CD4-positive, alpha-beta T cell (primary cell): ENCODE results near the gene DIS3L2. TPM values are rescaled to one million over a fixed set of nuclear protein-coding genes. Genes with fewer than 3 reads are reported as not detected.

Experiments used
- ATAC-seq: fragments of 200-7000 bp; cut with Tn5 transposase; one replicate; pipeline ENCODE4 v1.10.0; 2022; ENCODE audit warnings: mild to moderate bottlenecking; ENCODE audit not compliant: poor library complexity
- CTCF ChIA-PET: fragments of 350-600 bp; sonication (Branson Sonifier 250); formaldehyde crosslinking; loops from one replicate; lab custom pipeline; 2021; ENCODE audit warnings: antibody characterized with exemption, inconsistent platforms; lab: Charles Lee
- POLR2A ChIA-PET: fragments of 350-600 bp; sonication (Branson Sonifier 250); formaldehyde crosslinking; loops from one replicate; lab custom pipeline; 2021; ENCODE audit warnings: antibody characterized with exemption, inconsistent platforms; lab: Charles Lee
- DNase-seq, 14 experiments: peaks; one replicate each; pipeline ENCODE4 v3.0.0-alpha.2; 2013 to 2020; ENCODE audit warnings: mixed read lengths in 2 of 14
- H3K27ac ChIP-seq, 2 donors: one replicate each; pipeline versions ENCODE4 v1.5.1 to v1.7.0; 2013; ENCODE audit warnings: low read length in 2 of 2, low read depth in 1 of 2, mild to moderate bottlenecking in 1 of 2
- H3K27me3 ChIP-seq, 2 experiments: 1 replicate in 1 of 2; 2 replicates in 1 of 2; pipeline versions ENCODE4 v1.6.1 to v1.7.0; 2013; ENCODE audit warnings: low read length in 2 of 2, control low read depth in 1 of 2, mild to moderate bottlenecking in 1 of 2, moderate library complexity in 1 of 2; ENCODE audit not compliant: insufficient read depth in 2 of 2, control insufficient read depth in 1 of 2
- H3K36me3 ChIP-seq: one replicate; pipeline ENCODE4 v1.6.1; 2013; ENCODE audit warnings: low read length, control low read depth; ENCODE audit not compliant: insufficient read depth
- H3K4me1 ChIP-seq: one replicate; pipeline ENCODE4 v1.6.1; 2013; ENCODE audit warnings: low read length, control low read depth; ENCODE audit not compliant: insufficient read depth
- H3K4me3 ChIP-seq: one replicate; pipeline ENCODE4 v1.5.1; 2013; ENCODE audit warnings: mild to moderate bottlenecking, low read length, moderate library complexity
- H3K9me3 ChIP-seq, 2 experiments: 1 replicate in 1 of 2; 2 replicates in 1 of 2; pipeline versions ENCODE4 v1.6.1 to v1.7.0; 2013; ENCODE audit warnings: low read length in 2 of 2, mild to moderate bottlenecking in 2 of 2, control low read depth in 1 of 2, moderate library complexity in 1 of 2; ENCODE audit not compliant: control insufficient read depth in 1 of 2, insufficient read depth in 1 of 2
- H3K27ac Mint-ChIP-seq: one replicate; pipeline ENCODE4 v1.8.0; 2020; ENCODE audit warnings: mixed read lengths
- H3K27me3 Mint-ChIP-seq: one replicate; pipeline ENCODE4 v1.8.0; 2021; ENCODE audit warnings: mixed read lengths
- H3K36me3 Mint-ChIP-seq: one replicate; pipeline ENCODE4 v1.8.0; 2021; ENCODE audit warnings: low read depth, mixed read lengths
- H3K4me1 Mint-ChIP-seq: one replicate; pipeline ENCODE4 v1.8.0; 2021; ENCODE audit warnings: low read depth, mixed read lengths
- H3K4me3 Mint-ChIP-seq: one replicate; pipeline ENCODE4 v1.8.0; 2020; ENCODE audit warnings: mild to moderate bottlenecking, mixed read lengths
- H3K9me3 Mint-ChIP-seq: one replicate; pipeline ENCODE4 v1.8.0; 2020; ENCODE audit warnings: mixed read lengths
- intact Hi-C, 2 experiments: fragments of 100-400 bp; cut with DNase I in 1 of 2; cut with micrococcal nuclease in 1 of 2; formaldehyde crosslinking; loops; one replicate each; pipeline versions ENCODE4 v1.15.1 to v1.9.0; 2023 to 2025; cut with DNase I, micrococcal nuclease
- total RNA-seq, 174 experiments: library from RNA in 2 of 174; stranded (reverse) in 2 of 174; gene quantifications; one replicate each; pipeline ENCODE4 v1.2.3 and lab custom pipeline; 2021 to 2026
- TF ChIP-seq, protein P1 (sequence below): fragments of 200-600 bp; IDR thresholded peaks from one replicate; pipeline ENCODE4 v1.8.0; 2022; ENCODE audit warnings: antibody characterized with exemption, mild to moderate bottlenecking

The DIS3L2 gene
- total RNA-seq, 2 experiments from 2014 or later: 59.8 to 62.9 TPM

DNA sequence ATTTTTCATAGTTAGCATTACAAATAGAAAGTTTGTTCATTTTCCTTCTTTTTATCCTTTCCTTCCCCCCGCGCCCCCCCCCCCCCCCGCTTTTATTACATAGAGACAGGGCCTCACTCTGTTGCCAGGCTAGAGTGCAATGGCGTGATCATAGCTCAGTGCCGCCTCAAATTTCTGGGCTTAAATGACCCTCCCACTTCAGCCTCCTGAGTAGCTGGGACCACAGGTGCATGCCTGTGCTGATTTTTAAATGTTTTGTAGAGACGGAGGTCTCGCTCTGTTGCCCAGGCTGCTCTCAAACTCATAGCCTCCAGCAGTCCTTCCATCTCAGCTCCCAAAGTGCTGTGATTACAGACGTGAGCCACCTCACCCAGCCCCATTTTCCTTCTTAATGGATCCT lies 325.8 kb downstream of the DIS3L2 start:
- Histone ChIP-seq H3K4me1 (peaks cover 8% of the 10 kb centered on the region), H3K36me3 (peaks cover 5% of the 10 kb centered on the region), H3K27me3 (no peaks in the 10 kb centered on the region), H3K27ac (no peak overlapping the region), H3K4me3 (no peak overlapping the region), H3K9me3 (no peaks in the 10 kb centered on the region)
- H3K36me3 Mint-ChIP-seq: peaks cover 12% of the 10 kb centered on the region
- CTCF ChIA-PET: no interaction called here
- TF ChIP-seq, protein P1, sequence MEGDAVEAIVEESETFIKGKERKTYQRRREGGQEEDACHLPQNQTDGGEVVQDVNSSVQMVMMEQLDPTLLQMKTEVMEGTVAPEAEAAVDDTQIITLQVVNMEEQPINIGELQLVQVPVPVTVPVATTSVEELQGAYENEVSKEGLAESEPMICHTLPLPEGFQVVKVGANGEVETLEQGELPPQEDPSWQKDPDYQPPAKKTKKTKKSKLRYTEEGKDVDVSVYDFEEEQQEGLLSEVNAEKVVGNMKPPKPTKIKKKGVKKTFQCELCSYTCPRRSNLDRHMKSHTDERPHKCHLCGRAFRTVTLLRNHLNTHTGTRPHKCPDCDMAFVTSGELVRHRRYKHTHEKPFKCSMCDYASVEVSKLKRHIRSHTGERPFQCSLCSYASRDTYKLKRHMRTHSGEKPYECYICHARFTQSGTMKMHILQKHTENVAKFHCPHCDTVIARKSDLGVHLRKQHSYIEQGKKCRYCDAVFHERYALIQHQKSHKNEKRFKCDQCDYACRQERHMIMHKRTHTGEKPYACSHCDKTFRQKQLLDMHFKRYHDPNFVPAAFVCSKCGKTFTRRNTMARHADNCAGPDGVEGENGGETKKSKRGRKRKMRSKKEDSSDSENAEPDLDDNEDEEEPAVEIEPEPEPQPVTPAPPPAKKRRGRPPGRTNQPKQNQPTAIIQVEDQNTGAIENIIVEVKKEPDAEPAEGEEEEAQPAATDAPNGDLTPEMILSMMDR: no peak
- H3K27me3 Mint-ChIP-seq: no peaks in the 10 kb centered on the region
- no peak overlapping the region for H3K4me3 Mint-ChIP-seq
- peak overlapping the region; percentile 54 for H3K27ac Mint-ChIP-seq
- POLR2A ChIA-PET: interaction anchor here (0.8 to 3.1 kb wide), 3 partner anchors 13 to 28 kb away, joined by 3 to 19 read pairs (median 4); no protein-coding TSS in a partner anchor
- intact Hi-C loops: loop anchor here in 1 of 2 experiments (5.0 kb wide), 1 partner anchor 35 kb away; no protein-coding TSS in a partner anchor
- peaks cover 49% of the 10 kb centered on the region for H3K4me1 Mint-ChIP-seq
- no peak for DNase-seq
- no peaks in the 10 kb centered on the region for H3K9me3 Mint-ChIP-seq
- ATAC-seq: no peak

DNA sequence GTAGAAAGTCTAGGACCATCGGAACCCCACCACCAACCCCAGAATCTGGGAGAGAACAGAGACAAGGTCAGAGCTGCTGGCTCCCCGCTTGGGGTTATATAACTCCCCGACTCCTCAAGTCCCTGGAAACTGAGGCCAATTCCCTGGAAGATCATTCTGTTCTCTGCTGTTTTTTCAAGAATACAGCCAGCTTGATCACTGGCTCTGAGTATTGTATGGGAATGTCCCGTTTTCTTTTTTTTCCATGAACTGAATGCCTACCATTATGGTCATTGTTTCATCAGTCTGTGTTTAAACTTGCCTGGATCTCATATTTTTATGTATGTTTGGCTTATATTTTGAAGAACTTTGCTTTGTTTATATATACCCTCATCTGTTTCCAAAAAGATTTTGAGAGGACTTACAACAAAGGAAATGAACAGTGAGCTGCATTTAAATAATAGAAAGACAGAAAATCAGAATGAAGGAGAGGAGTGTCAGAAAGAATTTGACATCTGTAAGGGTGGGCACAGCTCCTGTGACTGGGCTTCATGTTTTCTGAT lies 327.0 kb downstream of the DIS3L2 start:
- CTCF ChIA-PET: no interaction called here

DNA sequence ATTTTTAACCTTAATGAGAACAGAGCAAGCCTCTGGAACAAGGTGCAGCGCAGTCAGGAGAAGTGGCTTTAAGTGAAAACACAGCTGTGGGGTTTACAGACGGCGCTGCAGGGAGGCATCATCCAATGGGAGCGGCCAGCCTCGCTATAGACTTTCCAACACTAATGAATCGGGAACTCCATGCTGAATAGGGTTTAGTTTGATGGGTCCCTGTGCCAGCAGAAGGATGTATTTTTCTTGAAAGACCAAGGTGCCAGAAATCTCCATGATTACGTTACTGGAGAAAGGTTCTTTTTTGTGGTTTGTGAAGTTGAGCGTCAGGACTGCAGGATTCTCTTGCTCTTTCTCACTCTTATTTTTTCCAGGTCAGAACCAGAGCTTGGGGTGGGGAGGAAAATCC lies 329.2 kb downstream of the DIS3L2 start:
- no peak for ATAC-seq
- Histone ChIP-seq H3K4me1 (peaks cover 20% of the 10 kb centered on the region), H3K9me3 (no peaks in the 10 kb centered on the region), H3K27me3 (no peaks in the 10 kb centered on the region), H3K36me3 (peaks cover 5% of the 10 kb centered on the region), H3K4me3 (no peak overlapping the region), H3K27ac (no peak overlapping the region)
- TF ChIP-seq, protein P1: no peak
- peaks cover 10% of the 10 kb centered on the region for H3K36me3 Mint-ChIP-seq
- ChIA-PET CTCF (no interaction called here), POLR2A (interaction anchor here (0.5 to 2.6 kb wide), 2 partner anchors 20 to 84 kb away, joined by 3 to 8 read pairs; no protein-coding TSS in a partner anchor)
- intact Hi-C loops: no loop called here
- no peak overlapping the region for H3K4me3 Mint-ChIP-seq
- DNase-seq: no peak
- no peaks in the 10 kb centered on the region for H3K27me3 Mint-ChIP-seq
- H3K4me1 Mint-ChIP-seq: peaks cover 30% of the 10 kb centered on the region
- no peaks in the 10 kb centered on the region for H3K9me3 Mint-ChIP-seq
- H3K27ac Mint-ChIP-seq: no peak overlapping the region

More for the DNA sequence above, 327.0 kb downstream of the DIS3L2 start:
- Mint-ChIP-seq H3K36me3 (peaks cover 12% of the 10 kb centered on the region), H3K9me3 (no peaks in the 10 kb centered on the region), H3K27me3 (no peaks in the 10 kb centered on the region), H3K4me1 (peaks cover 51% of the 10 kb centered on the region), H3K27ac (no peak overlapping the region), H3K4me3 (no peak overlapping the region)
- H3K36me3 ChIP-seq: peaks cover 5% of the 10 kb centered on the region
- H3K27ac ChIP-seq: no peak overlapping the region
- H3K4me3 ChIP-seq: no peak overlapping the region
- intact Hi-C loops: loop anchor here in 1 of 2 experiments (5.0 kb wide), 1 partner anchor 34 kb away; no protein-coding TSS in a partner anchor
- no peaks in the 10 kb centered on the region for H3K9me3 ChIP-seq
- peaks cover 16% of the 10 kb centered on the region for H3K4me1 ChIP-seq
- TF ChIP-seq, protein P1: no peak
- POLR2A ChIA-PET: interaction anchor here (2.6 kb wide), 1 partner anchor 22 kb away, joined by 8 read pairs; no protein-coding TSS in a partner anchor
- ATAC-seq: no peak
- DNase-seq: no peak
- H3K27me3 ChIP-seq: no peaks in the 10 kb centered on the region
